Measurements from ENCODE around the gene SEC24B. TPM values are rescaled to one million over a fixed set of nuclear protein-coding genes. Genes with fewer than 3 reads are reported as not detected.

The SEC24B gene
- total and polyA plus RNA-seq, 12 donors: 8.4 to 49.3 (median 29.8) TPM

DNA sequence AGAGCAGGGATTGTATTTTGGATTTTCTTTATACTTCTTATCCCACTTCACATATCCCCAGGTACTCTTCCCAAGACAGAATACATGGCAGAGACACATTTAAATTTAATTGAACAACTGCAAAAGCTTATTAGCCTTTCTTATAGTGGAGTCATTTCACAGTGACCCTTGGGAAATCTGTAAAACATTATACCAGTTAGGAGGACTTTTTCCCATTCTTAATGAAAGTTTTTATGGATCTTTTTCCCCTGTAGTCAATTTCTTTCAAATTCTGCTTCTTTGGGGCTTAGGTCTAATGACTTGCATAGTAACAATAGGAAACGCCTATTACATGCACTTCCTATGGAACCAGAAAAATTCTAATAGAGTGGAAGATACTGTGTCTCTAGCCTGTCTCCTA lies 111.8 kb downstream of the SEC24B start:
- no peaks in the 10 kb centered on the region for H3K4me1 ChIP-seq (replicated peaks in 1 of 2)

DNA sequence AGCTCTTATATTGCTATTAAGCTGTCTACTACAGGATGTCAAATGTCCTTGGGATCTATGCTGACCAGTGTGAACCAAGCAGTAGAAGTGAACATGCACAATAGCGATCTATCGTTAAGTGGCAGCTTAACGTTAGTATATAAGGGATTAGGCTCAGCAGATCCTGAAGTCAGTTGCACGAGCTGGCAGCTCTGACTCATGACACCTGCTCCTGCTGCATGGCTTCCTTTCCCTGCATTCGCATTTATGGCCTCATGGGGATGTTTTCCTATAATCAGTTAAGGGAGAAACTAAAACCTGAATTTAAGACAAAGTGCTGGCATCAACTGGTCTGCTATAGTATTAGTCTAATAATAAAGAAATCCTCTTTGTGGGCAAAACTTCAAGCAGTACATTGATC lies 113.8 kb downstream of the SEC24B start:
- Histone ChIP-seq H3K36me3 (replicated peaks in 1 of 2) (no peaks in the 10 kb centered on the region), H3K27ac (no peak overlapping the region), H3K4me3 (no peak overlapping the region), H3K4me1 (replicated peaks in 1 of 2) (no peaks in the 10 kb centered on the region), H3K27me3 (no peaks in the 10 kb centered on the region), H3K9me3 (replicated peaks in 1 of 3) (no peaks in the 10 kb centered on the region)
- DNase-seq: no peak
- intact Hi-C loops (cut with DNase I): no loop called here
- no peak for TF ChIP-seq POLR2A (IDR thresholded peaks at IDR 0.05)
- TF ChIP-seq, protein P1, sequence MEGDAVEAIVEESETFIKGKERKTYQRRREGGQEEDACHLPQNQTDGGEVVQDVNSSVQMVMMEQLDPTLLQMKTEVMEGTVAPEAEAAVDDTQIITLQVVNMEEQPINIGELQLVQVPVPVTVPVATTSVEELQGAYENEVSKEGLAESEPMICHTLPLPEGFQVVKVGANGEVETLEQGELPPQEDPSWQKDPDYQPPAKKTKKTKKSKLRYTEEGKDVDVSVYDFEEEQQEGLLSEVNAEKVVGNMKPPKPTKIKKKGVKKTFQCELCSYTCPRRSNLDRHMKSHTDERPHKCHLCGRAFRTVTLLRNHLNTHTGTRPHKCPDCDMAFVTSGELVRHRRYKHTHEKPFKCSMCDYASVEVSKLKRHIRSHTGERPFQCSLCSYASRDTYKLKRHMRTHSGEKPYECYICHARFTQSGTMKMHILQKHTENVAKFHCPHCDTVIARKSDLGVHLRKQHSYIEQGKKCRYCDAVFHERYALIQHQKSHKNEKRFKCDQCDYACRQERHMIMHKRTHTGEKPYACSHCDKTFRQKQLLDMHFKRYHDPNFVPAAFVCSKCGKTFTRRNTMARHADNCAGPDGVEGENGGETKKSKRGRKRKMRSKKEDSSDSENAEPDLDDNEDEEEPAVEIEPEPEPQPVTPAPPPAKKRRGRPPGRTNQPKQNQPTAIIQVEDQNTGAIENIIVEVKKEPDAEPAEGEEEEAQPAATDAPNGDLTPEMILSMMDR (IDR thresholded peaks at IDR 0.05): no peak
- WGBS, 4 donors: 88 to 95% (median 91%) methylated on average over 5 of the region's 5 CpGs

More for the DNA sequence above, 111.8 kb downstream of the SEC24B start:
- no peak overlapping the region for H3K27ac ChIP-seq
- no peak overlapping the region for H3K4me3 ChIP-seq
- WGBS, 4 donors: 88 to 100% (median 92%) methylated on average over 1 of the region's 1 CpG
- no peak for DNase-seq
- TF ChIP-seq, protein P1 (IDR thresholded peaks at IDR 0.05): no peak
- TF ChIP-seq POLR2A (IDR thresholded peaks at IDR 0.05): no peak
- intact Hi-C loops (cut with DNase I): no loop called here
- no peaks in the 10 kb centered on the region for H3K9me3 ChIP-seq (replicated peaks in 1 of 3)
- H3K27me3 ChIP-seq: no peaks in the 10 kb centered on the region
- peaks cover 0 to 6% of the 10 kb centered on the region in 2 donors for H3K36me3 ChIP-seq (replicated peaks in 1 of 2)

DNA sequence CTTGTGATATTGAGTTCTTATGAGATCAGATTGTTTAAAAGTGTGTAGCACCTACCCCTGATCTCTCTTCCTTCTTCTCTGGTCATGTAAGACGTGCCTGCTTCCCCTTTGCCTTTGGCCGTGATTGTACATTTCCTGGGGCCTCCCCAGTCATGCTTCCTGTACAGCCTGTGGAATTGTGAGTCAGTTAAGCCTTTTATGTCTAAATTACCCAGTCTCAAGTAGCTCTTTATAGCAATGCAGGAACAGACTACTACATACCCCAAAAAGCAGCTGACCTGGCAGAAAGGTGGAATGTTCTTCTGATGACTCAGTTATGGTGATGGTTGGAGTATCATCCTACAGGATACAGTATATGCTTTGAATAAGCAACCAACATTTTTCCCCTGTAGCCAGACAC lies 115.0 kb downstream of the SEC24B start:
- intact Hi-C loops (cut with DNase I): no loop called here
- H3K9me3 ChIP-seq (replicated peaks in 1 of 3): no peaks in the 10 kb centered on the region
- TF ChIP-seq, protein P1 (IDR thresholded peaks at IDR 0.05): no peak
- no peak for TF ChIP-seq POLR2A (IDR thresholded peaks at IDR 0.05)
- no peak overlapping the region for H3K4me3 ChIP-seq
- H3K36me3 ChIP-seq (replicated peaks in 1 of 2): no peaks in the 10 kb centered on the region
- H3K27ac ChIP-seq: peak overlapping the region in 1 of 5 donors; percentile 67
- WGBS, 4 donors: 59 to 78% (median 72%) methylated on average over 2 of the region's 2 CpGs
- H3K27me3 ChIP-seq: no peaks in the 10 kb centered on the region
- peak in 4 of 7 donors; percentile 26 to 51 (median 36) for DNase-seq
- H3K4me1 ChIP-seq (replicated peaks in 1 of 2): no peaks in the 10 kb centered on the region

- H3K4me3 ChIP-seq: no peak overlapping the region
- 93 to 95% (median 94%) methylated on average over 6 of the region's 6 CpGs for WGBS, 4 donors
- intact Hi-C loops (cut with DNase I): no loop called here
- no peaks in the 10 kb centered on the region for H3K4me1 ChIP-seq (replicated peaks in 1 of 2)
- no peaks in the 10 kb centered on the region for H3K9me3 ChIP-seq (replicated peaks in 1 of 3)
- no peak for DNase-seq
- TF ChIP-seq POLR2A (IDR thresholded peaks at IDR 0.05): no peak
- TF ChIP-seq, protein P1 (IDR thresholded peaks at IDR 0.05): no peak
- H3K36me3 ChIP-seq (replicated peaks in 1 of 2): no peaks in the 10 kb centered on the region
- no peaks in the 10 kb centered on the region for H3K27me3 ChIP-seq
- no peak overlapping the region for H3K27ac ChIP-seq
These were observed 118.6 kb downstream of the SEC24B start for GRCh38 chr4:109552237-109552636.

Data from adrenal gland (tissue), 12 donors.